NCI-H510A (cell line): ENCODE results near the gene FBXL13.
A peak's percentile ranks its signal among the peaks of the same experiment; 100 is the strongest.
"Not testable (repeated sequence)": the region's sequence is repeated elsewhere in the genome, so short reads cannot be mapped to it uniquely, and the experiment has no call there.

ENCODE experiments used
- DNase-seq: peaks from one replicate; lab custom pipeline; 2025; lab: John Stamatoyannopoulos, UW

Gene FBXL13

GRCh38 chr7:103023578-103023977, 51.0 kb downstream of the FBXL13 start:
- DNase-seq: not testable (repeated sequence)

- DNase-seq: not testable (repeated sequence)
These were observed 53.1 kb downstream of the FBXL13 start for GRCh38 chr7:103021490-103021889.

- not testable (repeated sequence) for DNase-seq
These were observed 53.7 kb downstream of the FBXL13 start for GRCh38 chr7:103020876-103021275.

GRCh38 chr7:103018295-103018694, 56.3 kb downstream of the FBXL13 start:
- DNase-seq: not testable (repeated sequence)

GRCh38 chr7:103011650-103012049, 62.9 kb downstream of the FBXL13 start:
- DNase-seq: no peak

GRCh38 chr7:103010211-103010610, 64.4 kb downstream of the FBXL13 start:
- no peak for DNase-seq

- no peak for DNase-seq
These were observed 65.0 kb downstream of the FBXL13 start for GRCh38 chr7:103009466-103010185.

GRCh38 chr7:103003004-103003403, 71.6 kb downstream of the FBXL13 start:
- no peak for DNase-seq

- DNase-seq: no peak
These were observed 73.4 kb downstream of the FBXL13 start for GRCh38 chr7:103001210-103001609.

- DNase-seq: no peak
These were observed 77.6 kb downstream of the FBXL13 start for GRCh38 chr7:102996957-102997356.

GRCh38 chr7:102995609-102996008, 79.0 kb downstream of the FBXL13 start:
- not testable (repeated sequence) for DNase-seq

- no peak for DNase-seq
These were observed 80.0 kb downstream of the FBXL13 start for GRCh38 chr7:102994567-102994966.

GRCh38 chr7:102993718-102994029, 80.9 kb downstream of the FBXL13 start:
- DNase-seq: no peak

- no peak for DNase-seq
These were observed 81.5 kb downstream of the FBXL13 start for GRCh38 chr7:102992938-102993717.

GRCh38 chr7:102992509-102992937, 82.1 kb downstream of the FBXL13 start:
- no peak for DNase-seq

- peak; percentile 8 for DNase-seq
These were observed 82.9 kb downstream of the FBXL13 start for GRCh38 chr7:102991540-102992214.

GRCh38 chr7:102991077-102991539, 83.5 kb downstream of the FBXL13 start:
- no peak for DNase-seq

- DNase-seq: no peak
These were observed 84.0 kb downstream of the FBXL13 start for GRCh38 chr7:102990642-102991041.

- no peak for DNase-seq
These were observed 85.7 kb downstream of the FBXL13 start for GRCh38 chr7:102988631-102989560.

- no peak for DNase-seq
These were observed 86.5 kb downstream of the FBXL13 start for GRCh38 chr7:102988088-102988487.

GRCh38 chr7:102985176-102985783, 89.3 kb downstream of the FBXL13 start:
- no peak for DNase-seq
